Lung (tissue), 16 donors: ENCODE measurements around the gene AP3S1. TPM values are rescaled to one million over a fixed set of nuclear protein-coding genes. Genes with fewer than 3 reads are reported as not detected.

Experiments
- ATAC-seq: fragments of 200-7000 bp; cut with Tn5 transposase; one replicate; pipeline ENCODE4 v1.9.1; 2020; ENCODE audit warnings: moderate number of reproducible peaks; ENCODE audit not compliant: insufficient read depth, low FRiP score
- DNase-seq, 3 donors: peaks; one replicate each; pipeline ENCODE4 v3.0.0-alpha.2; 2013 to 2017
- H3K27ac ChIP-seq, 2 donors: one replicate each; pipeline ENCODE4 v1.5.1; 2013; ENCODE audit warnings: mild to moderate bottlenecking in 2 of 2, moderate library complexity in 2 of 2, control low read depth in 1 of 2, inconsistent platforms in 1 of 2, low read depth in 1 of 2, low read length in 1 of 2
- H3K27me3 ChIP-seq, 3 donors: one replicate each; pipeline ENCODE4 v1.5.1; 2013; ENCODE audit warnings: low read length in 2 of 3; ENCODE audit not compliant: control insufficient read depth in 3 of 3, insufficient read depth in 3 of 3
- H3K36me3 ChIP-seq, 4 donors: one replicate each; pipeline ENCODE4 v1.5.1; 2013; ENCODE audit warnings: low read length in 4 of 4, mild to moderate bottlenecking in 1 of 4, moderate library complexity in 1 of 4; ENCODE audit not compliant: control insufficient read depth in 4 of 4, insufficient read depth in 4 of 4
- H3K4me1 ChIP-seq, 5 donors: one replicate each; pipeline ENCODE4 v1.5.1; 2013; ENCODE audit warnings: low read length in 5 of 5, mild to moderate bottlenecking in 2 of 5, moderate library complexity in 1 of 5; ENCODE audit not compliant: control insufficient read depth in 5 of 5, insufficient read depth in 5 of 5
- H3K4me3 ChIP-seq: one replicate; pipeline ENCODE4 v1.5.1; 2013; ENCODE audit warnings: mild to moderate bottlenecking, control low read depth, moderate library complexity
- H3K9ac ChIP-seq, 2 donors: one replicate each; pipeline ENCODE4 v1.5.1; 2013; ENCODE audit warnings: low read length in 2 of 2, control low read depth in 1 of 2; ENCODE audit not compliant: insufficient read depth in 1 of 2
- H3K9me3 ChIP-seq, 4 donors: one replicate each; pipeline ENCODE4 v1.5.1; 2013; ENCODE audit warnings: low read length in 3 of 4, mild to moderate bottlenecking in 1 of 4, moderate library complexity in 1 of 4; ENCODE audit not compliant: control insufficient read depth in 4 of 4, insufficient read depth in 3 of 4
- WGBS, 2 donors: extraction: QIAGEN DNeasy Blood & Tissue Kit; methylation state at CpG; one replicate each; pipeline ENCODE4 v1.1.7; 2013; 5-methylcytosine and 5-hydroxymethylcytosine counted together
- long read RNA-seq, 5 donors: transcript quantifications; one replicate each; lab custom pipeline, GENCODE V29; 2026
- polyA plus RNA-seq, 2 donors: library from polyadenylated mRNA; stranded (reverse); fragments of 200-250 nt; gene quantifications; one replicate each; pipeline ENCODE4 v1.2.1, GENCODE V29; 2013
- total RNA-seq, 2 donors: library from RNA; depleted of rRNA in 1 of 2; stranded (reverse); fragments of >200 nt in 1 of 2; gene quantifications; one replicate each; pipeline ENCODE4 v1.2.1, GENCODE V29; 2014 to 2021
- TF ChIP-seq, protein P1 (sequence below): IDR thresholded peaks from 2 replicates; pipeline ENCODE4 v1.5.1; 2012; ENCODE audit warnings: mild to moderate bottlenecking; ENCODE audit errors: control extremely low read depth, extremely low read depth
- donor health status: control.
- donor health status: control.
- donor health status: Bipolar disorder and iron deficiency.
- donor health status: healthy.
- donor health status: DM: yes; HTN: yes; CAD: no.

Gene AP3S1
- total RNA-seq (10 to 100 TPM; 53.0 to 90.4 TPM), polyA plus RNA-seq (10 to 100 TPM; 45.8 to 56.3 TPM)
- long read RNA-seq, donor 1, transcript AP3S1-201 (6 exons, 1,730 nt) = major isoform, 36 of 36 reads
- long read RNA-seq, donor 1, partial matches to known transcripts = 0 of 36 reads
- long read RNA-seq, donor 1, other reads (novel, unspliced or antisense) = 0 of 36 reads
- long read RNA-seq, donor 2, transcript AP3S1-201 (6 exons, 1,730 nt) = major isoform, 22 of 22 reads
- long read RNA-seq, donor 2, partial matches to known transcripts = 0 of 22 reads
- long read RNA-seq, donor 2, other reads (novel, unspliced or antisense) = 0 of 22 reads
- long read RNA-seq, donor 3, transcript AP3S1-201 (6 exons, 1,730 nt) = major isoform, 27 of 27 reads
- long read RNA-seq, donor 3, partial matches to known transcripts = 0 of 27 reads
- long read RNA-seq, donor 3, other reads (novel, unspliced or antisense) = 0 of 27 reads
- long read RNA-seq, donor 4, transcript AP3S1-201 (6 exons, 1,730 nt) = major isoform, 24 of 24 reads
- long read RNA-seq, donor 4, partial matches to known transcripts = 0 of 24 reads
- long read RNA-seq, donor 4, other reads (novel, unspliced or antisense) = 0 of 24 reads
- long read RNA-seq, donor 5, transcript AP3S1-201 (6 exons, 1,730 nt) = major isoform, 56 of 197 reads
- long read RNA-seq, donor 5, partial matches to known transcripts = 141 of 197 reads
- long read RNA-seq, donor 5, other reads (novel, unspliced or antisense) = 0 of 197 reads

- H3K9me3 ChIP-seq = no peaks in the 10 kb centered on the region
- TF ChIP-seq, protein P1, sequence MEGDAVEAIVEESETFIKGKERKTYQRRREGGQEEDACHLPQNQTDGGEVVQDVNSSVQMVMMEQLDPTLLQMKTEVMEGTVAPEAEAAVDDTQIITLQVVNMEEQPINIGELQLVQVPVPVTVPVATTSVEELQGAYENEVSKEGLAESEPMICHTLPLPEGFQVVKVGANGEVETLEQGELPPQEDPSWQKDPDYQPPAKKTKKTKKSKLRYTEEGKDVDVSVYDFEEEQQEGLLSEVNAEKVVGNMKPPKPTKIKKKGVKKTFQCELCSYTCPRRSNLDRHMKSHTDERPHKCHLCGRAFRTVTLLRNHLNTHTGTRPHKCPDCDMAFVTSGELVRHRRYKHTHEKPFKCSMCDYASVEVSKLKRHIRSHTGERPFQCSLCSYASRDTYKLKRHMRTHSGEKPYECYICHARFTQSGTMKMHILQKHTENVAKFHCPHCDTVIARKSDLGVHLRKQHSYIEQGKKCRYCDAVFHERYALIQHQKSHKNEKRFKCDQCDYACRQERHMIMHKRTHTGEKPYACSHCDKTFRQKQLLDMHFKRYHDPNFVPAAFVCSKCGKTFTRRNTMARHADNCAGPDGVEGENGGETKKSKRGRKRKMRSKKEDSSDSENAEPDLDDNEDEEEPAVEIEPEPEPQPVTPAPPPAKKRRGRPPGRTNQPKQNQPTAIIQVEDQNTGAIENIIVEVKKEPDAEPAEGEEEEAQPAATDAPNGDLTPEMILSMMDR = no peak
- H3K27me3 ChIP-seq = no peaks in the 10 kb centered on the region
- WGBS, 2 donors = 8 to 11% methylated on average over 65 of the region's 65 CpGs
- ATAC-seq (peak; percentile 97), DNase-seq (peak; percentile 95 to 98 (median 97))
- H3K4me1 ChIP-seq = peaks cover 4 to 46% (median 15%) of the 10 kb centered on the region in 5 donors
- peak within 1 kb of the TSS; percentile 82 to 95 for H3K9ac ChIP-seq
- peak within 1 kb of the TSS; percentile 91 for H3K4me3 ChIP-seq
- peaks cover 0 to 5% (median 3%) of the 10 kb centered on the region in 4 donors for H3K36me3 ChIP-seq
- peak within 1 kb of the TSS; percentile 94 to 96 for H3K27ac ChIP-seq
Observed at GRCh38 chr5:115841382-115842088, at the start of gene AP3S1, which contains the start of gene ATG12. TSS of gene AP3S1 (plus strand) at chr5:115841935. CDS start at chr5:115842038, 103 bp downstream. TSS of gene ATG12 (minus strand) at chr5:115841565. CDS start at chr5:115841552, 13 bp downstream.

GRCh38 chr5:115795700-115796099, 46.0 kb upstream of the AP3S1 start:
- H3K4me1 ChIP-seq = peaks cover 0 to 3% (median 0%) of the 10 kb centered on the region in 5 donors
- H3K27ac ChIP-seq = no peak overlapping the region
- H3K9me3 ChIP-seq = no peaks in the 10 kb centered on the region
- no peak for ATAC-seq
- DNase-seq = no peak
- H3K4me3 ChIP-seq = no peak overlapping the region
- no peak overlapping the region for H3K9ac ChIP-seq
- 94 to 96% methylated on average over 1 of the region's 1 CpG for WGBS, 2 donors
- TF ChIP-seq, protein P1 = no peak
- no peaks in the 10 kb centered on the region for H3K27me3 ChIP-seq
- no peaks in the 10 kb centered on the region for H3K36me3 ChIP-seq

DNA sequence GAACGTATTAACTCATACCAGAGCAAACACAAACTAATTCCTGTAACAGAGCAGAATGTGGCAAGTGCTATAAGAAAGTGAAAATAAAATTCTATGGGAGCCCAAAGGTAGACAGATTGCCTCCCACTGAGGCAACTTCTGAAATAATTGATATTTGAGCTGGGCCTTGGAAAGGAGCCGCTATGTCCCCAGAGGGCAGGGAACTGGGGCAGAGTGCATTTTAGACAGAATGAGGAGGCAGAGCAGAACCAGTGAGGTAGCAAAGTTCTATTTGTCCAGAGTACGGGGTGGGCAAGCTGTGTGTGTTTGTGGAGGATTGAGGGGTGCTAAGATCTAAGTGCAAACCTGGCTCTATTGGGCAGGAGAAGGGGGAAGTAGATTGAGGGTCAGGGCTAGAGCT, 45.1 kb upstream of the AP3S1 start:
- Histone ChIP-seq H3K27me3 (no peaks in the 10 kb centered on the region), H3K4me1 (peaks cover 0 to 3% (median 0%) of the 10 kb centered on the region in 5 donors), H3K9me3 (no peaks in the 10 kb centered on the region), H3K4me3 (no peak overlapping the region), H3K9ac (no peak overlapping the region), H3K36me3 (no peaks in the 10 kb centered on the region), H3K27ac (no peak overlapping the region)
- 88 to 95% methylated on average over 3 of the region's 3 CpGs for WGBS, 2 donors
- DNase-seq (no peak), ATAC-seq (no peak)
- TF ChIP-seq, protein P1 = no peak
